PC-3 (cell line): Measurements from ENCODE around the gene MEGF6. TPM values are rescaled to one million over a fixed set of nuclear protein-coding genes. Genes with fewer than 3 reads are reported as not detected.
A peak's percentile ranks its signal among the peaks of the same experiment; 100 is the strongest.

Experiments used
- ATAC-seq: fragments of 200-7000 bp; cut with Tn5 transposase; 2 replicates; pipeline ENCODE4 v1.9.1; 2020; ENCODE audit warnings: mild to moderate bottlenecking, moderate library complexity
- BruUV-seq: library from RNA; stranded (reverse); fragments of 400-500 nt; replicated peaks from 2 replicates; lab custom pipeline; 2021; lab: Mats Ljungman, UMichigan
- CTCF ChIA-PET: fragments of 300-600 bp; sonication (Branson Sonifier 250); formaldehyde crosslinking; loops from one replicate; lab custom pipeline; 2022; ENCODE audit warnings: antibody characterized with exemption; lab: Charles Lee
- POLR2A ChIA-PET: fragments of 300-600 bp; sonication (Branson Sonifier 250); formaldehyde crosslinking; loops from one replicate; lab custom pipeline; 2022; ENCODE audit warnings: antibody characterized with exemption; ENCODE audit not compliant: unreplicated experiment; lab: Charles Lee
- DNase-seq: peaks from one replicate; pipeline ENCODE4 v3.0.0-alpha.2; 2015
- H2AFZ ChIP-seq: fragments of 300-600 bp; sonication (generic); 2 replicates; pipeline ENCODE4 v1.6.0; 2016; ENCODE audit warnings: antibody characterized with exemption, low read length
- H3F3A ChIP-seq: fragments of 300-600 bp; sonication (generic); one replicate; pipeline ENCODE4 v1.6.0; 2017; ENCODE audit warnings: antibody characterized with exemption, low read length, control low read depth, mild to moderate bottlenecking; ENCODE audit not compliant: unreplicated experiment
- H3K27ac ChIP-seq: fragments of 300-600 bp; sonication (generic); 2 replicates; pipeline ENCODE4 v1.5.1; 2016; ENCODE audit warnings: mild to moderate bottlenecking, low read length
- H3K27me3 ChIP-seq: fragments of 300-600 bp; sonication (generic); 2 replicates; pipeline ENCODE4 v1.6.1; 2016; ENCODE audit warnings: low read length, mixed read lengths
- H3K36me3 ChIP-seq: fragments of 300-600 bp; sonication (generic); 2 replicates; pipeline ENCODE4 v1.6.1; 2016; ENCODE audit warnings: low read depth, mixed run types, low read length, mixed read lengths
- H3K4me1 ChIP-seq: fragments of 300-600 bp; sonication (generic); 2 replicates; pipeline ENCODE4 v1.5.1; 2016; ENCODE audit warnings: low read length; ENCODE audit not compliant: insufficient read depth
- H3K4me2 ChIP-seq: fragments of 300-600 bp; sonication (generic); 2 replicates; pipeline ENCODE4 v1.6.0; 2016; ENCODE audit warnings: low read length
- H3K4me3 ChIP-seq: fragments of 300-600 bp; sonication (generic); 2 replicates; pipeline ENCODE4 v1.5.1; 2016; ENCODE audit warnings: mild to moderate bottlenecking, low read length, mixed read lengths
- H3K79me2 ChIP-seq: fragments of 300-600 bp; sonication (generic); 2 replicates; pipeline ENCODE4 v1.6.1; 2017; ENCODE audit warnings: low read length, mixed read lengths
- H3K9ac ChIP-seq: fragments of 300-600 bp; sonication (generic); 2 replicates; pipeline ENCODE4 v1.6.0; 2016; ENCODE audit warnings: mild to moderate bottlenecking, low read length
- H3K9me2 ChIP-seq: fragments of 300-600 bp; sonication (generic); replicated peaks from 2 replicates; pipeline ENCODE4 v1.6.1; 2016; ENCODE audit warnings: mixed run types, low read length, mixed read lengths
- H3K9me3 ChIP-seq: fragments of 300-600 bp; sonication (generic); 2 replicates; pipeline ENCODE4 v1.6.1; 2016; ENCODE audit warnings: low read length, mixed read lengths
- H4K20me1 ChIP-seq: fragments of 300-600 bp; sonication (generic); 2 replicates; pipeline ENCODE4 v1.6.1; 2016; ENCODE audit warnings: low read length, mixed read lengths
- EZH2 ChIP-seq: fragments of 300-600 bp; sonication (generic); IDR thresholded peaks from one replicate; pipeline ENCODE4 v1.6.1; 2017; ENCODE audit warnings: antibody characterized with exemption, mild to moderate bottlenecking, low read length; ENCODE audit not compliant: unreplicated experiment
- EZH2phosphoT487 ChIP-seq: fragments of 300-600 bp; sonication (generic); IDR thresholded peaks from 2 replicates; pipeline ENCODE4 v1.6.1; 2018; ENCODE audit warnings: mild to moderate bottlenecking, antibody characterized with exemption, low read length, borderline replicate concordance
- intact Hi-C: fragments of 100-400 bp; cut with micrococcal nuclease; formaldehyde crosslinking; loops from 2 replicates; pipeline ENCODE4 v1.9.0; 2023
- total RNA-seq: library from RNA; depleted of rRNA; stranded (reverse); fragments of >200 nt; gene quantifications from 2 replicates; pipeline ENCODE4 v1.2.3, GENCODE V29; 2014
- TF ChIP-seq, protein P1 (sequence below): fragments of 300-600 bp; sonication (generic); conservative IDR thresholded peaks from 2 replicates; pipeline ENCODE4 v1.5.1; 2017; ENCODE audit warnings: antibody characterized with exemption, low read depth, mild to moderate bottlenecking, low read length

The MEGF6 gene
- total RNA-seq, 1 experiment from 2014 or later: 32.5 TPM

DNA sequence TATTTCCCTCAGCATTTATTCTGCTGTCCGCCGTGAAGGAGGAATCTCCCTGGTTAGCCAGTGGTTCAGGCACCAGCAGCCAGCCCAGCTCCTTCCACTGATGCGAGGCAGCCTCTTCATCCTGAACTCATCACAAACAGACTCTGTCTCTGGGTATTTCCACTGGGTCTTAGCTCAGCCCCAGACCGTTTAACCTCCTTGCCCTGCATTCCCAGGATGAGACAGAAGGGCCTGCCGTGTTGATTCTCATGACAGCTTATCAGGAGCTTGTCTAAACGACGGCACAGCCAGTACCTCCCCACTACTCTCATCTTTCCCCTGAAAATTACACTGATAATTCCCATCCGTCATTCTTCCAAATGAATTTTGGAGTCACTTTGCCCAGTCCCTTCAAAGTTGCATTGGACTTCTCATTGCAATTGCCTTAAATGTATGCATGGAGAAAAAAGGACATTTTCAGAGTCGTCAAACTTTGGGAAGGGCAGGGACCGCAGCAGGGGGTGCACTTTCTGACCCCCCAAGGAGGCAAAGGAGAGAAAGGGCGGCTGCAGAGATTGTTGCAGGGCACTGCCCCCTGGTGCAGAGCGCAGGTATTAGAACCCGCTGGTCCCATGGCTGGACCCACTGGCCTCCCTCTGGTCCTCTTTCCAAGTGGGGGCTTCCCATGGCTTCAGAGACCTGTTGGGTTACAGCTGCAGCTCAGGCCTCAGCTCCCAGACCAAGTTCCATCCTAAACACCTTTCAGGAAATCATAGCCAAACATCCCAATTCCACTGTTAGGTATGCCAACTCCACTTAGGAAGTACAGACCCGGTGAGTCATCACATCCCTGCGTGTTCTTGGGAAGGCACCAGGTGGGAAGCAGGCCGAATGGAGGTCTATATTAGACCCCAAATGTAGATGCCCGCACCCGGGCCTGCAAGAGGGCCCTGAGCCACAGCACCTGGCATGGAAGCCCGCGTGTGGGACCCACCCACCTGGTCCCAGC is 3.7 kb upstream of the MEGF6 start:
- intact Hi-C loops: loop anchor here (1.0 kb wide), 3 partner anchors 50 to 162 kb away; no protein-coding TSS in a partner anchor
- TF ChIP-seq EZH2phosphoT487: no peak
- TF ChIP-seq, protein P1, sequence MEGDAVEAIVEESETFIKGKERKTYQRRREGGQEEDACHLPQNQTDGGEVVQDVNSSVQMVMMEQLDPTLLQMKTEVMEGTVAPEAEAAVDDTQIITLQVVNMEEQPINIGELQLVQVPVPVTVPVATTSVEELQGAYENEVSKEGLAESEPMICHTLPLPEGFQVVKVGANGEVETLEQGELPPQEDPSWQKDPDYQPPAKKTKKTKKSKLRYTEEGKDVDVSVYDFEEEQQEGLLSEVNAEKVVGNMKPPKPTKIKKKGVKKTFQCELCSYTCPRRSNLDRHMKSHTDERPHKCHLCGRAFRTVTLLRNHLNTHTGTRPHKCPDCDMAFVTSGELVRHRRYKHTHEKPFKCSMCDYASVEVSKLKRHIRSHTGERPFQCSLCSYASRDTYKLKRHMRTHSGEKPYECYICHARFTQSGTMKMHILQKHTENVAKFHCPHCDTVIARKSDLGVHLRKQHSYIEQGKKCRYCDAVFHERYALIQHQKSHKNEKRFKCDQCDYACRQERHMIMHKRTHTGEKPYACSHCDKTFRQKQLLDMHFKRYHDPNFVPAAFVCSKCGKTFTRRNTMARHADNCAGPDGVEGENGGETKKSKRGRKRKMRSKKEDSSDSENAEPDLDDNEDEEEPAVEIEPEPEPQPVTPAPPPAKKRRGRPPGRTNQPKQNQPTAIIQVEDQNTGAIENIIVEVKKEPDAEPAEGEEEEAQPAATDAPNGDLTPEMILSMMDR: peak; percentile 99
- no peak for TF ChIP-seq EZH2
- H3K9ac ChIP-seq: no peak overlapping the region
- no peak overlapping the region for H3K4me2 ChIP-seq
- ATAC-seq (0 out of 2 replicates have a peak, but pooled peaks have one; percentile 6), DNase-seq (peak; percentile 67)
- H3K27me3 ChIP-seq: no peaks in the 10 kb centered on the region
- no peaks in the 10 kb centered on the region for H3K9me3 ChIP-seq
- H3K9me2 ChIP-seq: no peaks in the 10 kb centered on the region
- no peak overlapping the region for H3K27ac ChIP-seq
- no peak overlapping the region for H3K4me3 ChIP-seq
- no TSS peak for BruUV-seq
- ChIA-PET CTCF (interaction anchor here (0.6 to 1.4 kb wide), 4 partner anchors 26 to 162 kb away, joined by 3 to 8 read pairs (median 6); no protein-coding TSS in a partner anchor), POLR2A (no interaction called here)
- H3K79me2 ChIP-seq: no peaks in the 10 kb centered on the region
- H4K20me1 ChIP-seq: no peaks in the 10 kb centered on the region
- H2AFZ ChIP-seq: no peak overlapping the region
- H3K4me1 ChIP-seq: peaks cover 36% of the 10 kb centered on the region
- H3K36me3 ChIP-seq: no peaks in the 10 kb centered on the region
- H3F3A ChIP-seq: no peaks in the 10 kb centered on the region

DNA sequence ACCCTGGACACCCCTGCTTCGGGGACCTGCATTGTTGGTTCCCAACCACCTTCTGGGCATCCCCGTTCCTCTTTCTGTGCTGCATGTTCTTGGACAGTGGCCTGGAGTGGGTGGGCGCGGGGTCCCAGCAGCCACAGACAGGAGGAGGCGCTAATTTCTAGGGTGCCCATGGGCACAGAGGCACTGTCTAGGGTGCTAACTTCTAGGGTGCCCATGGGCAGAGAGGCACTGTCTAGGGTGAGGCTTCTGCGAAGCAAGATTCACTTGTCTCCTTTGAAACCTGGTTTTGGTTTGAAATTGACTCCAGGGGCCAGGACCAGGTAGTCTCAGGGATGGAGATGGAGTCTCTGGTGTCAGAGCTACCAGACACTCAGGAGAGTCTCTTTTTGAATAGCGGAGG is 815 bp upstream of the MEGF6 start:
- Histone ChIP-seq H3K9me3 (no peaks in the 10 kb centered on the region), H3K27me3 (no peaks in the 10 kb centered on the region), H3K27ac (no peak overlapping the region), H3F3A (no peaks in the 10 kb centered on the region), H3K4me1 (peaks cover 32% of the 10 kb centered on the region), H2AFZ (peak overlapping the region; percentile 54; the same call in 1 of the 2 replicates), H3K79me2 (no peaks in the 10 kb centered on the region), H3K36me3 (no peaks in the 10 kb centered on the region), H3K9ac (no peak overlapping the region), H3K4me2 (peak overlapping the region; percentile 77), H3K4me3 (peak overlapping the region; percentile 57; the same call in 1 of the 2 replicates), H4K20me1 (no peaks in the 10 kb centered on the region), H3K9me2 (no peaks in the 10 kb centered on the region)
- TF ChIP-seq, protein P1: 0 out of 2 replicates have a peak, but pooled peaks have one; percentile 34
- TF ChIP-seq EZH2phosphoT487: no peak
- no TSS peak for BruUV-seq
- POLR2A ChIA-PET: no interaction called here
- intact Hi-C loops: no loop called here
- CTCF ChIA-PET: no interaction called here
- DNase-seq (no peak), ATAC-seq (no peak)
